Heart left ventricle (tissue), 16 donors: ENCODE measurements around the gene GPT2. TPM values are rescaled to one million over a fixed set of nuclear protein-coding genes. Genes with fewer than 3 reads are reported as not detected.

ENCODE experiments used
- ATAC-seq, 4 donors: fragments of 200-7000 bp; cut with Tn5 transposase; one replicate each; pipeline ENCODE4 v1.9.1; 2020 to 2022; ENCODE audit warnings: moderate library complexity in 4 of 4, mild to moderate bottlenecking in 3 of 4, moderate number of reproducible peaks in 1 of 4
- DNase-seq, 5 donors: peaks; one replicate each; pipeline ENCODE4 v3.0.0-alpha.2; 2020
- H3K27ac ChIP-seq, 12 donors: fragments of 200-600 bp; sonication (generic) in 4 of 12; one replicate each; pipeline versions ENCODE4 v1.5.0 to v1.8.0; 2016 to 2022; ENCODE audit warnings: mild to moderate bottlenecking in 2 of 12
- H3K27me3 ChIP-seq, 9 donors: fragments of 200-600 bp; sonication (generic) in 2 of 9; one replicate each; pipeline versions ENCODE4 v1.5.1 to v1.8.0; 2016 to 2022; ENCODE audit warnings: mild to moderate bottlenecking in 3 of 9
- H3K36me3 ChIP-seq, 9 donors: fragments of 200-600 bp; sonication (generic) in 2 of 9; one replicate each; pipeline versions ENCODE4 v1.5.0 to v1.8.0; 2018 to 2022; ENCODE audit warnings: mild to moderate bottlenecking in 2 of 9
- H3K4me1 ChIP-seq, 12 donors: fragments of 200-600 bp; sonication (generic) in 4 of 12; one replicate each; pipeline versions ENCODE4 v1.5.0 to v1.8.0; 2016 to 2022; ENCODE audit warnings: mild to moderate bottlenecking in 3 of 12
- H3K4me3 ChIP-seq, 12 donors: fragments of 200-600 bp; sonication (generic) in 4 of 12; one replicate each; pipeline versions ENCODE4 v1.5.0 to v1.8.0; 2017 to 2022; ENCODE audit warnings: mild to moderate bottlenecking in 9 of 12, moderate library complexity in 4 of 12
- H3K9me3 ChIP-seq, 12 donors: fragments of 200-600 bp; sonication (generic) in 4 of 12; one replicate each; pipeline versions ENCODE4 v1.5.0 to v1.8.0; 2016 to 2022; ENCODE audit warnings: mild to moderate bottlenecking in 1 of 12
- CTCF ChIP-seq, 12 donors: fragments of 200-600 bp; sonication (generic) in 4 of 12; IDR thresholded peaks; one replicate each; pipeline versions ENCODE4 v1.5.0 to v1.8.0; 2018 to 2022; ENCODE audit warnings: antibody characterized with exemption in 12 of 12, mild to moderate bottlenecking in 5 of 12
- POLR2A ChIP-seq, 2 donors: fragments of 450-650 bp; IDR thresholded peaks; one replicate each; pipeline ENCODE4 v1.6.1; 2017; ENCODE audit warnings: antibody characterized with exemption in 2 of 2, mild to moderate bottlenecking in 2 of 2, moderate library complexity in 2 of 2
- WGBS, 4 donors: extraction: QIAGEN DNeasy Blood & Tissue Kit in 2 of 4; methylation state at CpG; one replicate each; pipeline versions ENCODE4 v1.1.5 to v1.1.7; 2013 to 2018; 5-methylcytosine and 5-hydroxymethylcytosine counted together
- intact Hi-C, 10 donors: fragments of 100-400 bp; cut with DNase I; formaldehyde crosslinking; loops; one replicate each; pipeline versions ENCODE4 v1.11.1 to v1.14.2; 2022
- polyA plus RNA-seq, 2 donors: library from polyadenylated mRNA; stranded (reverse); fragments of 200-250 nt; gene quantifications; one replicate each; pipeline ENCODE4 v1.2.3, GENCODE V29; 2013
- total RNA-seq, 9 donors: library from RNA; depleted of rRNA in 2 of 9; stranded (reverse); fragments of >200 nt in 2 of 9; fragmentation: NEBNext Ultra II Directional in 3 of 9; extraction: Animal tissue kit (Norgen Biotek cat#: 25700) in 3 of 9; gene quantifications; one replicate each; pipeline versions ENCODE4 v1.1.0 to v1.2.4, GENCODE V29; 2016 to 2023
- donor health status: ischemic (EF 13 %, LVEDD 7.1; RV severe dilation, severe dysfunction).
- donor health status: healthy with polysubstance abuse.
- donor health status: DM: no; HTN: yes; CAD: no.
- donor health status: DM: no; HTN: no; CAD: no.
- donor health status: ischemic (EF 25% LVEDD 6.9; RV normal size, moderate dysfunction).
- donor health status: ischemic (EF 25% LVEDD 5.7; RV mildly dilated, moderate dysfunction).
- donor health status: healthy.
- donor health status: DM: yes; HTN: yes; CAD: no.
- donor health status: ischemic (EF 35%, LVEDD 5.7; RV mildly dilated, moderate dysfunction).
- donor health status: nonischemic (EF 11% LVEDD 7.7; RV severe dilation, severe dysfunction).
- donor health status: DM: yes; HTN: yes; CAD: no.
- donor health status: PGD.
- donor health status: ischemic (EF 29% LVEDD 5.4; RV normal size, mild dysfunction).
- donor health status: nonischemic (EF 23%, LVEDD 6.1; RV moderate dilation, normal function).

The GPT2 gene
- total and polyA plus RNA-seq, 11 donors: 8.5 to 30.6 (median 15.0) TPM

DNA sequence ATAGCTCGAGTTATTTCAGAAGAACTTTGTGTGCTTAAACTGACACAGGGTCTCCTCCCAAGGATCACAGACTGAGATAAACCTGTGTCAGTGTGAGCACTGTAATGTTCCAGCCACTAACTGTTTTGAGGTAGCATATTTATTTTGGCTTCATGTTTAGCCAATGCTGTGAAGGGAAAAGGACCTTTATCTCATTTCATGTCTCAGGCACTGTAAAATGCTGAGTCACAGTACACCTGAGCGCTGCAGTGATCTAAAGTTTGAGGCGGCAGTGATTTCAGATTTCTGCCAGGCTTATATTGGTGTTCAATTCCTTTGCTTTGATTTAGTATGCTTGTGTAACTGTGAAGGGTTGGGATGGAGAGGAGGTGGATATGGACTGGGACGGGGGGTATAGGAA, 92.4 kb downstream of the GPT2 start:
- Histone ChIP-seq H3K36me3 (peaks cover 0 to 4% (median 2%) of the 10 kb centered on the region in 9 donors), H3K9me3 (no peaks in the 10 kb centered on the region), H3K27ac (no peak overlapping the region), H3K4me3 (no peak overlapping the region), H3K27me3 (no peaks in the 10 kb centered on the region), H3K4me1 (peaks cover 0 to 26% (median 18%) of the 10 kb centered on the region in 12 donors)
- WGBS, 4 donors: 82 to 91% (median 86%) methylated on average over 4 of the region's 4 CpGs
- no peak for TF ChIP-seq CTCF (IDR thresholded peaks at IDR 0.05)
- TF ChIP-seq POLR2A (IDR thresholded peaks at IDR 0.05): no peak
- DNase-seq: no peak
- no peak for ATAC-seq
- intact Hi-C loops: loop anchor here in 1 of 10 donors (10.0 kb wide), 1 partner anchor 168 kb away; the partner anchor contains the start of gene NETO2

Other genes with a start within 250 kb of the GPT2 start
- 100 to 1,000 TPM in 2 of 9 donors, 10 to 100 TPM in 7; 49.1 to 118 (median 88.7) TPM for gene VPS35, start 195.2 kb upstream of the GPT2 start, total RNA-seq
- gene VPS35, start 195.2 kb upstream of the GPT2 start, polyA plus RNA-seq: 10 to 100 TPM; 16.7 to 53.0 TPM
- 1 to 10 TPM; 1.3 to 4.3 (median 2.5) TPM for gene ORC6, start 194.7 kb upstream of the GPT2 start, total RNA-seq
- 1 to 10 TPM; 1.4 to 3.2 TPM for gene ORC6, start 194.7 kb upstream of the GPT2 start, polyA plus RNA-seq
- gene MYLK3, start 136.0 kb upstream of the GPT2 start, total RNA-seq: 100 to 1,000 TPM; 169 to 374 (median 257) TPM
- gene MYLK3, start 136.0 kb upstream of the GPT2 start, polyA plus RNA-seq: 100 to 1,000 TPM in 1 of 2 donors, 10 to 100 TPM in 1; 76.4 to 133 TPM
- 10 to 100 TPM in 8 of 9 donors, 1 to 10 TPM in 1; 8.9 to 15.8 (median 13.6) TPM for gene C16orf87, start 53.2 kb upstream of the GPT2 start, total RNA-seq
- gene C16orf87, start 53.2 kb upstream of the GPT2 start, polyA plus RNA-seq: 10 to 100 TPM in 1 of 2 donors, 1 to 10 TPM in 1; 5.1 to 13.9 TPM
- 10 to 100 TPM; 58.5 to 92.6 (median 81.4) TPM for gene DNAJA2, start 89.3 kb downstream of the GPT2 start, total RNA-seq
- 10 to 100 TPM; 46.5 to 67.7 TPM for gene DNAJA2, start 89.3 kb downstream of the GPT2 start, polyA plus RNA-seq